NOMO-1 treated with DMSO at 0.1 percent for 48 hours (cell line): ENCODE results near the gene CDH5.
"Not testable (repeated sequence)": the region's sequence is repeated elsewhere in the genome, so short reads cannot be mapped to it uniquely, and the experiment has no call there.

Experiments used
- DNase-seq: peaks from one replicate; lab custom pipeline; 2025; ENCODE audit not compliant: unreplicated experiment; lab: John Stamatoyannopoulos, UW

CDH5 gene

GRCh38 chr16:66366433-66367299 is at the start of gene CDH5:
TSS of gene CDH5 (plus strand) at chr16:66366691. CDS start at chr16:66379338, 12,647 bp downstream.
- DNase-seq, result no peak

GRCh38 chr16:66318505-66318904 is 48.0 kb upstream of the CDH5 start:
- no peak for DNase-seq

- no peak for DNase-seq
Measured at GRCh38 chr16:66320774-66321173, 45.7 kb upstream of the CDH5 start.

- DNase-seq, result no peak
Measured at GRCh38 chr16:66322174-66322573, 44.3 kb upstream of the CDH5 start.

GRCh38 chr16:66324815-66325515 is 41.5 kb upstream of the CDH5 start:
- DNase-seq, result no peak

GRCh38 chr16:66325717-66326376 is 40.6 kb upstream of the CDH5 start:
- no peak for DNase-seq

GRCh38 chr16:66326991-66327513 is 39.4 kb upstream of the CDH5 start:
- DNase-seq, result no peak

GRCh38 chr16:66328282-66328681 is 38.2 kb upstream of the CDH5 start:
- no peak for DNase-seq

- DNase-seq, result not testable (repeated sequence)
Measured at GRCh38 chr16:66331464-66331863, 35.0 kb upstream of the CDH5 start.

GRCh38 chr16:66332634-66333610 is 33.6 kb upstream of the CDH5 start:
- no peak for DNase-seq

GRCh38 chr16:66334853-66335574 is 31.5 kb upstream of the CDH5 start:
- DNase-seq, result no peak

- DNase-seq, result no peak
Measured at GRCh38 chr16:66335704-66336329, 30.7 kb upstream of the CDH5 start.

- no peak for DNase-seq
Measured at GRCh38 chr16:66337463-66338188, 28.9 kb upstream of the CDH5 start.

GRCh38 chr16:66342294-66342900 is 24.1 kb upstream of the CDH5 start:
- DNase-seq, result no peak

- peak; percentile 28 for DNase-seq
Measured at GRCh38 chr16:66344533-66345145, 21.9 kb upstream of the CDH5 start.

GRCh38 chr16:66346221-66346620 is 20.3 kb upstream of the CDH5 start:
- DNase-seq, result no peak

- no peak for DNase-seq
Measured at GRCh38 chr16:66352304-66352703, 14.2 kb upstream of the CDH5 start.

GRCh38 chr16:66353055-66353454 is 13.4 kb upstream of the CDH5 start:
- no peak for DNase-seq
